Neural cell (in vitro differentiated cells): ENCODE data around the gene LSM4.

ENCODE experiments used
- EP300 ChIP-seq: fragments of 450-650 bp; conservative IDR thresholded peaks from 2 replicates; pipeline ENCODE4 v1.6.1; 2014; ENCODE audit warnings: antibody characterized with exemption, mild to moderate bottlenecking, moderate library complexity; ENCODE audit not compliant: poor library complexity, severe bottlenecking
- EZH2 ChIP-seq: fragments of 200-600, 300-800 bp; shearing (Covaris generic), sonication (generic); IDR thresholded peaks from 2 replicates; pipeline ENCODE4 v1.6.1; 2014; ENCODE audit warnings: antibody characterized with exemption, low read length, borderline replicate concordance, mild to moderate bottlenecking; ENCODE audit not compliant: insufficient read depth, poor library complexity, severe bottlenecking
- POLR2AphosphoS5 ChIP-seq: IDR thresholded peaks from 2 replicates; pipeline ENCODE4 v1.6.1; 2012
- RAD21 ChIP-seq: fragments of 450-650 bp; conservative IDR thresholded peaks from 2 replicates; pipeline ENCODE4 v1.6.1; 2014; ENCODE audit warnings: antibody characterized with exemption, mild to moderate bottlenecking, moderate library complexity
- SMC3 ChIP-seq: fragments of 450-650 bp; conservative IDR thresholded peaks from 2 replicates; pipeline ENCODE4 v1.6.1; 2014; ENCODE audit warnings: antibody characterized with exemption, mild to moderate bottlenecking, moderate library complexity; ENCODE audit not compliant: poor library complexity
- TF ChIP-seq, protein P1 (sequence below): fragments of 450-650 bp; IDR thresholded peaks from 2 replicates; pipeline ENCODE4 v1.5.1; 2014; ENCODE audit warnings: antibody characterized with exemption, mild to moderate bottlenecking, moderate library complexity; ENCODE audit not compliant: poor library complexity, severe bottlenecking
- TF ChIP-seq, protein P2 (sequence below): IDR thresholded peaks from 2 replicates; pipeline ENCODE4 v1.6.1; 2012; ENCODE audit warnings: borderline replicate concordance

DNA sequence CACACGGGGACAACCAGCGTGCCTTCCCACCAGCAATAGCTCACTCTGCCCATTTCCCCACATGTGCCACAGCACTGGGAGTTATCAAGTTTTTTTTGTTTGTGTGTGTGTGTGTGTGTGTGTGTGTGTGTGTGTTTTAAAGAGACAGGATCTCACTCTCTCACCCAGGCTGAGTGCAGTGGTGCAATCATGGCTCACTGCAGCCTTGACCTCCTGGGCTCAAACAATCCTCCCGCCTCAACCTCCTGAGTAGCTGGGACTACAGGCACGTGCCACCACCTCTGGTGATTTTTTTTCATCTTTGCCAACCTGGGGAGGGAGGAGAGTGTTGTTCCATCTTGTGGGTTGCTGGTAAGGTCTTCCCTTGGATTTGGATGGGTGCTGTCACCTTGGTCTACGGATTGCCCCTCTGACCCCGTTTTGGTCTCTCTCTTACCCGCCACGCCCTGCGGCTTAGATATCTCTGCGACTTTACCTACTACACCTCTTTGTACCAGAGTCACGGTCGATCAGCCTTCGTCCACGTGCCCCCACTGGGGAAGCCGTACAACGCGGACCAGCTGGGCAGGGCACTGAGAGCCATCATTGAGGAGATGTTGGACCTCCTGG lies 40.2 kb upstream of the LSM4 start:
- TF ChIP-seq, protein P1, sequence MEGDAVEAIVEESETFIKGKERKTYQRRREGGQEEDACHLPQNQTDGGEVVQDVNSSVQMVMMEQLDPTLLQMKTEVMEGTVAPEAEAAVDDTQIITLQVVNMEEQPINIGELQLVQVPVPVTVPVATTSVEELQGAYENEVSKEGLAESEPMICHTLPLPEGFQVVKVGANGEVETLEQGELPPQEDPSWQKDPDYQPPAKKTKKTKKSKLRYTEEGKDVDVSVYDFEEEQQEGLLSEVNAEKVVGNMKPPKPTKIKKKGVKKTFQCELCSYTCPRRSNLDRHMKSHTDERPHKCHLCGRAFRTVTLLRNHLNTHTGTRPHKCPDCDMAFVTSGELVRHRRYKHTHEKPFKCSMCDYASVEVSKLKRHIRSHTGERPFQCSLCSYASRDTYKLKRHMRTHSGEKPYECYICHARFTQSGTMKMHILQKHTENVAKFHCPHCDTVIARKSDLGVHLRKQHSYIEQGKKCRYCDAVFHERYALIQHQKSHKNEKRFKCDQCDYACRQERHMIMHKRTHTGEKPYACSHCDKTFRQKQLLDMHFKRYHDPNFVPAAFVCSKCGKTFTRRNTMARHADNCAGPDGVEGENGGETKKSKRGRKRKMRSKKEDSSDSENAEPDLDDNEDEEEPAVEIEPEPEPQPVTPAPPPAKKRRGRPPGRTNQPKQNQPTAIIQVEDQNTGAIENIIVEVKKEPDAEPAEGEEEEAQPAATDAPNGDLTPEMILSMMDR, result no peak
- TF ChIP-seq RAD21, result no peak
- no peak for TF ChIP-seq POLR2AphosphoS5
- TF ChIP-seq, protein P2, sequence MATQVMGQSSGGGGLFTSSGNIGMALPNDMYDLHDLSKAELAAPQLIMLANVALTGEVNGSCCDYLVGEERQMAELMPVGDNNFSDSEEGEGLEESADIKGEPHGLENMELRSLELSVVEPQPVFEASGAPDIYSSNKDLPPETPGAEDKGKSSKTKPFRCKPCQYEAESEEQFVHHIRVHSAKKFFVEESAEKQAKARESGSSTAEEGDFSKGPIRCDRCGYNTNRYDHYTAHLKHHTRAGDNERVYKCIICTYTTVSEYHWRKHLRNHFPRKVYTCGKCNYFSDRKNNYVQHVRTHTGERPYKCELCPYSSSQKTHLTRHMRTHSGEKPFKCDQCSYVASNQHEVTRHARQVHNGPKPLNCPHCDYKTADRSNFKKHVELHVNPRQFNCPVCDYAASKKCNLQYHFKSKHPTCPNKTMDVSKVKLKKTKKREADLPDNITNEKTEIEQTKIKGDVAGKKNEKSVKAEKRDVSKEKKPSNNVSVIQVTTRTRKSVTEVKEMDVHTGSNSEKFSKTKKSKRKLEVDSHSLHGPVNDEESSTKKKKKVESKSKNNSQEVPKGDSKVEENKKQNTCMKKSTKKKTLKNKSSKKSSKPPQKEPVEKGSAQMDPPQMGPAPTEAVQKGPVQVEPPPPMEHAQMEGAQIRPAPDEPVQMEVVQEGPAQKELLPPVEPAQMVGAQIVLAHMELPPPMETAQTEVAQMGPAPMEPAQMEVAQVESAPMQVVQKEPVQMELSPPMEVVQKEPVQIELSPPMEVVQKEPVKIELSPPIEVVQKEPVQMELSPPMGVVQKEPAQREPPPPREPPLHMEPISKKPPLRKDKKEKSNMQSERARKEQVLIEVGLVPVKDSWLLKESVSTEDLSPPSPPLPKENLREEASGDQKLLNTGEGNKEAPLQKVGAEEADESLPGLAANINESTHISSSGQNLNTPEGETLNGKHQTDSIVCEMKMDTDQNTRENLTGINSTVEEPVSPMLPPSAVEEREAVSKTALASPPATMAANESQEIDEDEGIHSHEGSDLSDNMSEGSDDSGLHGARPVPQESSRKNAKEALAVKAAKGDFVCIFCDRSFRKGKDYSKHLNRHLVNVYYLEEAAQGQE, result no peak
- TF ChIP-seq SMC3, result no peak
- TF ChIP-seq EZH2, result no peak
- TF ChIP-seq EP300, result no peak
